Mononuclear cell (primary cell): Measurements from ENCODE around the gene CDV3. TPM values are rescaled to one million over a fixed set of nuclear protein-coding genes. Genes with fewer than 3 reads are reported as not detected.

Source experiments
- H3K27me3 ChIP-seq: 2 replicates; pipeline ENCODE4 v1.6.0; 2011; ENCODE audit warnings: low read length, control low read depth; ENCODE audit not compliant: insufficient read depth
- H3K4me1 ChIP-seq: 2 replicates; pipeline ENCODE4 v1.5.1; 2011; ENCODE audit warnings: mild to moderate bottlenecking, low read length, control low read depth; ENCODE audit not compliant: insufficient read depth
- H3K4me3 ChIP-seq: 2 replicates; pipeline ENCODE4 v1.5.1; 2011; ENCODE audit warnings: mild to moderate bottlenecking, low read length, moderate library complexity
- H3K9me3 ChIP-seq: 2 replicates; pipeline ENCODE4 v1.5.1; 2011; ENCODE audit warnings: low read depth, mild to moderate bottlenecking, control low read depth, low read length
- total RNA-seq: library from RNA; depleted of rRNA; stranded (reverse); fragments of >200 nt; gene quantifications from one replicate; pipeline ENCODE4 v1.2.3, GENCODE V29; 2012

Gene CDV3
- total RNA-seq, 1 donor = 200 TPM

DNA sequence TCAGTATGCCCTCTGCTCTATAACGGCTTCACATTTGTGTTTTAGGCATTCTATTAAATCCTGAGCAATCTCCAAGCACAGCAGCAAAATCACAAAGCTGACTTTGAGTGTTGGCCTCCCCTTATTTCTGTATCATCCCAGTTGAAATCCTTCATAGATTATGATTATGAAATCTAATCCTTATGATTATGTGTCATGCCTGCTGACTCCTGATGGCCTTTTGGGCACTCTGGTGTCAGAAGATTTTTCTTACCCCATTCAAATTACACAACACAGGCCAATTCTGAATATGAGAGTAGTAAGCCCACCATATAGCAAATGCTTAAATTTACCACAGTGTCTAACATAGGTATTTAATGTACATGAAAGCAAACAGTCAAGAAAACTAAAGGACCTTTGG, 34.3 kb downstream of the CDV3 start:
- Histone ChIP-seq H3K4me3 (no peak overlapping the region), H3K4me1 (no peaks in the 10 kb centered on the region), H3K9me3 (no peaks in the 10 kb centered on the region), H3K27me3 (no peaks in the 10 kb centered on the region)

DNA sequence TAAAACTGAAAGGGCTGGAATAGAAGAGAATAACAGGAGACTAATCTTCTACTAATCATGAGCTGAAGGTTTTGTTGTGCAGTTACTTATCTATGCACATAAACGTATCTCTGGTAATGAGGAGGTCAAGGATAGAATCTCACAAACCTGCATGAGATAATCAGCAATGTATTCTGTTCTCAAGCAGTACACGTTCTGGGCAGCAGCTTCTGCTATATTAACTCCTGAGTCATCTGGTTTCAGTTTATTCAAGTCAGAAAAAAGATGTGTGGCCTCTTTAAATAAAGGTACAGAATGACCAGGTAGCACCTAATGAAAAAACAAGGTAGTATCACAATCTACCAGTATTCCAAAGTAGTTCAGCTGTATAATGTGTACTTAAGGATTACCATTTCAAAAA, 34.9 kb downstream of the CDV3 start:
- Histone ChIP-seq H3K4me3 (no peak overlapping the region), H3K4me1 (no peaks in the 10 kb centered on the region), H3K9me3 (no peaks in the 10 kb centered on the region), H3K27me3 (no peaks in the 10 kb centered on the region)

DNA sequence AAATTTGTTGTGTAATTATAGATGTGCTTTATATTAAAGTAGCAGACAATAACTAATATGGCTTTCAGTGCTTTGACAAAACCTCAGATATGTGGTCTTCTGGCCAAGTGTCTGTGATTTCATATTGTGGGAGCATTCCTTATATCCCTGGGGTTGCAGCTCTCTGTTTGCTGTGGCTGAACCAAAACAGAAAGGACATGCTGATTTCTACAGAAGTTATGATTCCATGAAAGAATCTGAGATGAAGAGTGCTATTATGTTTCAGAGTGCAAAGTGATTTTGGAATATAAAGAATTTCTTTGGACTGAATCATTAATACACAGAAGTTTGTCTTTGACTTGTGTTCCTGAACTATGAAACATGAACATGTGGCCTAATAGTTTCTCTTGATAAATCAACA, 36.5 kb downstream of the CDV3 start:
- Histone ChIP-seq H3K4me1 (no peaks in the 10 kb centered on the region), H3K9me3 (no peaks in the 10 kb centered on the region), H3K27me3 (no peaks in the 10 kb centered on the region), H3K4me3 (no peak overlapping the region)

DNA sequence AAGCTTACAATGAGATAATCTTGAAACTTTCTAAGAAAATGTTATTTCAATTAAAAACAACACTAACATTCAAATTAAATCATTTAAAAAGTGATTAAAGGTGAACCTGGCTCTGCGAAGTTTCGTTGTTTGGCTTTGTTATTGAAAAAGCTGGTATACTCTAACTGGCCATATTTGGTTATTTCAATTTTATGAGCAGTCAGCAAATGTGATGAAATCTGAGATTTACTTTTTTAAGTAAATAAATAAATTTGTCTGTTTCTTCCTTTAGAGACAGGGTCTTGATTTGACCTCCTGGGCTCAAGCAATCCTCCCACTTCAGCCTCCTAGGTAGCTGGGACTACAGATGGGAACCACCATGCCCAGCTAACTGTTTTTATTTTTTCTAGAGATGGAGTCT, 38.0 kb downstream of the CDV3 start:
- no peaks in the 10 kb centered on the region for H3K9me3 ChIP-seq
- H3K4me1 ChIP-seq = no peaks in the 10 kb centered on the region
- H3K27me3 ChIP-seq = no peaks in the 10 kb centered on the region

DNA sequence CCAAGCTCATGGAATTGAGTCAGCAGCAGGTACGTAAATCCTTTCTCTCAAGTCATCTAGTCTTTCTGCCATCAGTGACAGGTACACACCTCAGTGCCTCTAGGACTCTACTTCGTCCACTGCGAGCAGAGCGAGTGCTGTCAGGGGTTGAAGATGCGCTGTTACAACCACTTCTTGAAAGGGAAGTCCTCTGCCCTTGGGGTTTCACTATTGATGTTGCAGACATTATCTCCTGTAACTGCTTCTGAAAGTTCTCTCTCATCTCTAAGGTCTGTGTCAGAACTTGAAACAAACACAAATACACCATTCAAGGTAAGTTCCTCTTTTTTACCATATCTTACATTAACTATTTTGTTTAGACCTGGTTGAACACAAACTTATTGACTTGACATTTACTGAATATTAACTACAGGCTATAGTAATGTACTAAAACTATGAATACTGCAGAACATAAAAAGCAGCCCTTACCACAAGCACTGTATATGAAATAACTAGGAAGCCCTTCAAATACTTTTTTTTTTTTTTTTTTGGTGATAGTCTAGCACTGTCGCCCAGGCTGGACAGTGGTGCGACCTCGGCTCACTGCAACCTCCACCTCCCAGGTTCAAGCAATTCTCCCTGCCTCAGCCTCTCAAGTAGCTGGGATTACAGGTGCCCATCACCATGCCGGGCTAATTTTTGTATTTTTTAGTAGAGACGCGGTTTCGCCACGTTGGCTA, 46.7 kb downstream of the CDV3 start:
- Histone ChIP-seq H3K9me3 (no peaks in the 10 kb centered on the region), H3K4me3 (no peak overlapping the region), H3K27me3 (no peaks in the 10 kb centered on the region), H3K4me1 (no peaks in the 10 kb centered on the region)

More for the DNA sequence above, 38.0 kb downstream of the CDV3 start:
- no peak overlapping the region for H3K4me3 ChIP-seq

DNA sequence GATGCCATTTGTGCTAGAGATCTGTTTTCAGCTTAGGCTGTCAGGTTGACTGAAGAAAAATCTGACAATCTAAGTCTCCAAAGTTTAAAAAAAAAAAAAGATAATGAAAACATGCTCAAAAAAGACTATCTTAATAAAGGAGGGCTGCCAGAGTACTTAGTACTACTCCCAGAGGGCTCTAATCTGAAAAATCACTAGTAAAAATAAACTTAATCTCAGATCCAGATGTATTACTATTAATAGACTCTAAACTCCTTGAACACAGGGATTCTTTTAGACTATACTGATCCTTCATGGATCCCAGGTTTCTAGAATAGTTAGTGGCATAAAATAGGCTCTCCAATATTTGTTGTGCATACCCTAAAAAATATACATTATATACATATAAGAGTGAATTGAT, 54.3 kb downstream of the CDV3 start:
- no peaks in the 10 kb centered on the region for H3K9me3 ChIP-seq
- H3K4me1 ChIP-seq = no peaks in the 10 kb centered on the region
- no peak overlapping the region for H3K4me3 ChIP-seq
- no peaks in the 10 kb centered on the region for H3K27me3 ChIP-seq

DNA sequence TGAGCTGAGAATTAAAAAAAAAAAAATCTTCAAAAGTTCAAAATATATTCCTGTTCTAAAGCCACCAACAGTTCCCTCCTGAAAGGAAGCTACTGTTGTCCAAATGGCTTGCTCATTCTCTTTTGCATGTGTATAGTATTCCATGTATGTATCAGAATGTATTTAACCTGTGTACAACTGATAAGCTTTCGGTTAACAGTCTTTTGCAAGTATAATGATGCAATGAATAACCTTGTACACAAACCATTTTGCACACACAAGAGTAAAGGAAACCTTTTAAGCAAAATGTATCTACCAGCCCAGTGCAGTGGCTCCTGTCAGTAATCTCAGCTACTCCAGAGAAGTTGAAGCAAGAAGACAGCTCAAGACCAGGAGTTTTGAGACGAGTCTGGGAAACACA, 55.7 kb downstream of the CDV3 start:
- no peak overlapping the region for H3K4me3 ChIP-seq
- H3K4me1 ChIP-seq = no peaks in the 10 kb centered on the region
- H3K9me3 ChIP-seq = no peaks in the 10 kb centered on the region
- H3K27me3 ChIP-seq = no peaks in the 10 kb centered on the region

DNA sequence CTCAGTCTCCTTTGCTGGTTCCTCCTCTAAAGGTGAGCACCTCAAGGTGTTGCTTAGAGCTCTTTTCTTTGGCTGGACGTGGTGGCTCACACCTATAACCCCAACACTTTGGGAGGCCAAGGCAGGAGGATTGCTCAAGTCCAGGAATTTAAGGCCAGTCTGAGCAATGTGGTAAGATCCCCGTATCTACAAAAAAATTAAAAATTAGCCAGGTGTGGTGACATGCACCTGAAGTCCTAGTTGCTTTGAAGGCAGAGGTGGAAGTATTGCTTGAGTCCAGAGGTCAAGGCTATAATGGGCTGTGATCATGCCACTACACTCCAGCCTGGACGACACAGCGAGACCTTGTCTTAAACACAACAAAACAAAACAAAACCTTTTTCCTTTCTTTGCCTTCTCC, 60.0 kb downstream of the CDV3 start:
- no peaks in the 10 kb centered on the region for H3K27me3 ChIP-seq

More for the DNA sequence above, 60.0 kb downstream of the CDV3 start:
- H3K4me3 ChIP-seq = no peak overlapping the region
- H3K4me1 ChIP-seq = no peaks in the 10 kb centered on the region
- H3K9me3 ChIP-seq = no peaks in the 10 kb centered on the region

Other genes starting within 250 kb of the CDV3 start
- not detected for gene BFSP2, start 173.6 kb upstream of the CDV3 start, total RNA-seq
- 77.0 TPM for gene TOPBP1, start 88.3 kb downstream of the CDV3 start, total RNA-seq
- gene TF, start 172.7 kb downstream of the CDV3 start, total RNA-seq = not detected
- gene SRPRB, start 232.1 kb downstream of the CDV3 start, total RNA-seq = 13.4 TPM